Nephron (organoid): ENCODE data around the gene ADAM17.

ENCODE experiments used
- H3K27ac Mint-ChIP-seq, 3 experiments: 2 replicates each; pipeline ENCODE4 v1.8.0; 2020; ENCODE audit warnings: mixed read lengths in 3 of 3, mild to moderate bottlenecking in 2 of 3, moderate library complexity in 1 of 3
- H3K27me3 Mint-ChIP-seq: 2 replicates; pipeline ENCODE4 v1.8.0; 2021; ENCODE audit warnings: low read depth, mild to moderate bottlenecking, moderate library complexity, mixed read lengths
- H3K36me3 Mint-ChIP-seq: 2 replicates; pipeline ENCODE4 v1.8.0; 2020; ENCODE audit warnings: low read depth, mixed read lengths
- H3K4me1 Mint-ChIP-seq: 2 replicates; pipeline ENCODE4 v1.8.0; 2020; ENCODE audit warnings: mixed read lengths
- H3K4me3 Mint-ChIP-seq, 3 experiments: 2 replicates each; pipeline ENCODE4 v1.8.0; 2020; ENCODE audit warnings: mild to moderate bottlenecking in 3 of 3, mixed read lengths in 3 of 3, moderate library complexity in 2 of 3
- H3K9me3 Mint-ChIP-seq: 2 replicates; pipeline ENCODE4 v1.8.0; 2020; ENCODE audit warnings: mixed read lengths
- TF ChIP-seq, protein P1 (sequence below), 3 experiments: fragments of 200-600 bp; sonication (generic); IDR thresholded peaks; one replicate each; pipeline ENCODE4 v1.5.0; 2021; ENCODE audit warnings: antibody characterized with exemption in 3 of 3; ENCODE audit not compliant: unreplicated experiment in 3 of 3

Gene ADAM17

DNA sequence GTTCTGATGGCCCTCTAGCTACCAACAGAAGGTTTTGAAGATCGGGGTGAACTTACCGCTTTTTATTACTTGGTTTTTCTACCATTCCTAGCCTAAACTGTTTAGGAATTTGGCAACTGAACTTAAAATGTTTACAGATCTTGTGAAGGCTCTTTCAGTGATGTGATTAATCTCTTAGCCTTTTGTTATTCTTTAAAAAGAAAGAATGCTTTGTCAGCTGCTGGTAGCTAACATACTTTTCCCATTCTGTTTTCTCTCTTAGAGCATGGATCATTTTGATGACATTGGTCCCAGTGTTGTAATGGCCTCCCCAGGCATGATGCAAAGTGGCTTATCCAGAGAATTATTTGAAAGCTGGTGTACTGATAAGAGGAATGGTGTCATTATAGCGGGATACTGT, 114.1 kb downstream of the ADAM17 start:
- TF ChIP-seq, protein P1, sequence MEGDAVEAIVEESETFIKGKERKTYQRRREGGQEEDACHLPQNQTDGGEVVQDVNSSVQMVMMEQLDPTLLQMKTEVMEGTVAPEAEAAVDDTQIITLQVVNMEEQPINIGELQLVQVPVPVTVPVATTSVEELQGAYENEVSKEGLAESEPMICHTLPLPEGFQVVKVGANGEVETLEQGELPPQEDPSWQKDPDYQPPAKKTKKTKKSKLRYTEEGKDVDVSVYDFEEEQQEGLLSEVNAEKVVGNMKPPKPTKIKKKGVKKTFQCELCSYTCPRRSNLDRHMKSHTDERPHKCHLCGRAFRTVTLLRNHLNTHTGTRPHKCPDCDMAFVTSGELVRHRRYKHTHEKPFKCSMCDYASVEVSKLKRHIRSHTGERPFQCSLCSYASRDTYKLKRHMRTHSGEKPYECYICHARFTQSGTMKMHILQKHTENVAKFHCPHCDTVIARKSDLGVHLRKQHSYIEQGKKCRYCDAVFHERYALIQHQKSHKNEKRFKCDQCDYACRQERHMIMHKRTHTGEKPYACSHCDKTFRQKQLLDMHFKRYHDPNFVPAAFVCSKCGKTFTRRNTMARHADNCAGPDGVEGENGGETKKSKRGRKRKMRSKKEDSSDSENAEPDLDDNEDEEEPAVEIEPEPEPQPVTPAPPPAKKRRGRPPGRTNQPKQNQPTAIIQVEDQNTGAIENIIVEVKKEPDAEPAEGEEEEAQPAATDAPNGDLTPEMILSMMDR (IDR thresholded peaks at IDR 0.05; ENCODE audit: unreplicated experiment in 3 of 3) = no peak
- H3K27me3 Mint-ChIP-seq = no peaks in the 10 kb centered on the region
- peak overlapping the region in 2 of 3 experiments; percentile 79 to 88 for H3K27ac Mint-ChIP-seq
- no peaks in the 10 kb centered on the region for H3K9me3 Mint-ChIP-seq
- no peak overlapping the region for H3K4me3 Mint-ChIP-seq
- H3K4me1 Mint-ChIP-seq = peaks cover 8% of the 10 kb centered on the region
- peaks cover 63% of the 10 kb centered on the region for H3K36me3 Mint-ChIP-seq

DNA sequence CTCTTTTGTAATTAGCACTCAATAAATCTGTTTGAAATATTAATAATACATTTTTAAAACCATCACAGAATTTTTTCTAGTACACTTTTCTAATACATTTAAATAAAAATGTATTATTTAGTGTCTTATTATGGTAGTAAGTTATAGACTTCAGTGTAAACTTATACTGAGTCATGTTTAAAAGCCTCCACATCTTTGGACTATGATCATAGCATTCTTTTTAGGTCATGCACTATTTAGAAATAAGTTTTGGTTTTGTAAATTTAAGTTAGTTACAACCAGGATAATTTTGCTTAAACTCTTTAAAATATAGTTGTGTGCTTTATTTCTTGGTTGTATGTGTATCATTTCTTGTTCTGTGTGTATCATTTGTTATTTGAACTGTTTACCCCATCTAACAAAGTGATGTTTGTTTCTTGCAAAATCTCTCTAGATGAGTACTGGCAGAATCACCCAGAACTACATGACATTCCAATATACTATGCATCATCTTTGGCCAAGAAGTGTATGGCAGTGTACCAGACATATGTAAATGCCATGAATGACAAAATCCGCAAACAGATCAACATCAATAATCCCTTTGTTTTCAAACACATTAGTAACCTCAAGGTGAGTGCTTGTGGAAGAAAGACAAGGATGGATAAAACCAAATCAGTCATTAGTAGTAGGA, 115.4 kb downstream of the ADAM17 start:
- no peak overlapping the region for H3K4me3 Mint-ChIP-seq
- H3K36me3 Mint-ChIP-seq = peaks cover 62% of the 10 kb centered on the region
- no peaks in the 10 kb centered on the region for H3K9me3 Mint-ChIP-seq
- H3K27me3 Mint-ChIP-seq = no peaks in the 10 kb centered on the region
- peaks cover 8% of the 10 kb centered on the region for H3K4me1 Mint-ChIP-seq
- TF ChIP-seq, protein P1 (IDR thresholded peaks at IDR 0.05; ENCODE audit: unreplicated experiment in 3 of 3) = no peak
- H3K27ac Mint-ChIP-seq = peak overlapping the region in 1 of 3 experiments; percentile 14

DNA sequence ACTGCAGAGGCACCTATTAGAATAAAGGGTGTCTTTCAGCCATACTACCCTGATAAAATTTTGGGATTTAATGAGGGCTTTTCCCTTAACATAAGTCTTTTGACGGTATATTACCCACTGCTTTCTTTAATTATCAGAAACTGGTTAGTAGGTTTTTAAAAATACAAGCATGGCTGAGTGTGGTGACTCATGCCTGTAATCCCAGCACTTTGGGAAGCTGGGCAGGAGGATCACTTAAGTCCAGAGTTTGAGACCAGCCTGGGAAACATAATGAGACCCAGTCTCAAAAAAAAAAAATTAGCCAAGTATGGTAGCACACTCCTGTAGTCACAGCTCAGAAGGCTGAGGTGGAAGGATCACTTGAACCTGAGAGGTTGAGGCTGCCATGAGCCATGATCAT, 116.1 kb downstream of the ADAM17 start:
- H3K27me3 Mint-ChIP-seq = no peaks in the 10 kb centered on the region
- H3K36me3 Mint-ChIP-seq = peaks cover 64% of the 10 kb centered on the region
- H3K4me1 Mint-ChIP-seq = peaks cover 8% of the 10 kb centered on the region
- H3K9me3 Mint-ChIP-seq = no peaks in the 10 kb centered on the region
- TF ChIP-seq, protein P1 (IDR thresholded peaks at IDR 0.05; ENCODE audit: unreplicated experiment in 3 of 3) = no peak
- no peak overlapping the region for H3K4me3 Mint-ChIP-seq
- no peak overlapping the region for H3K27ac Mint-ChIP-seq
